SKM-1 treated with dmso at 0.1 percent for 144 hours (cell line): Measurements from ENCODE around the gene GAMT.
A peak's percentile ranks its signal among the peaks of the same experiment; 100 is the strongest.

ENCODE experiments used
- DNase-seq: peaks from one replicate; lab custom pipeline; 2025; ENCODE audit not compliant: unreplicated experiment; lab: John Stamatoyannopoulos, UW

GAMT gene

GRCh38 chr19:1386945-1387683 is 14.2 kb downstream of the GAMT start:
- no peak for DNase-seq

DNA sequence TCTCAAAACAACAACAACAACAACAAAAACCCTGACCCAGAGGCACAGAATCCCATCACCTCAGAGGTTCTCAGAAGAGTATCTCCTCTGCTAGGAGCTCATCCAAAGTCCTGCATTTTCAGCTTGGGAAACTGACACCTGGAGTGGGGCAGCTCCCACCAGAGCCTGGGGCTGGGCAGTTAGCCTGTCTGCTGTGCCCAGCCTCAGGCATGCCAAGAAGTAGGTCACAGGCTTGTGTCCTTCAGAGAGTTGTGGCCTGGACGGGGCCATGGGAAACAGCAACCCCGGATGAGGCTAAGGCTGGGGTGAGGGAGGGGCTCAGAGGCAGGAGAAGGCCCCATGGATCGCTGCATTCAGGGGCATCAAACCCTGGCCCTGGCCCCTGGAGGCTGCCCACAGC is 15.5 kb downstream of the GAMT start:
- DNase-seq = no peak

- DNase-seq = no peak
These were observed 16.7 kb downstream of the GAMT start for GRCh38 chr19:1384478-1385110.

DNA sequence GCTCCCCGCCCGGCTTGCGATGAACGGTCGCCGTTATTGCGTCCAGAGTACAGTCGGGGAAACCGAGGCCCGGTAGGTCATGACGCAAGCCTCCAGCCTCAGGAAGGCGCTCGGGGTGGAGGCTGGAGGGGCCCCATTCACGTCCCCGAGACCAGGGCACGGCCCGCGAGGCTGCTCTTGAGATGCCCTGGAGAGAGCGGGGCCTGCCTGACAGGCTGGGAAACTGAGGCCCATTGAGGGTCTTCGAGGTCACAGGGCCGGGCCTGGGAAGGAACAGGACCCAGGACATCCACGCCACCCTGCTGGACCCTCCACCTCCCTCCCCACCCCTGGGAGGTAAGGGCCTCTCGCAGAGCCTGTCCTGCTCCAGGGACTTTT is 17.3 kb downstream of the GAMT start:
- DNase-seq = no peak

GRCh38 chr19:1383312-1384084 is 17.8 kb downstream of the GAMT start, which contains the start of gene NDUFS7:
Gene NDUFS7 (plus strand): TSS chr19:1383907. CDS start chr19:1383927, 20 bp downstream.
- DNase-seq = peak; percentile 82

GRCh38 chr19:1383017-1383311 is 18.4 kb downstream of the GAMT start:
- no peak for DNase-seq

DNA sequence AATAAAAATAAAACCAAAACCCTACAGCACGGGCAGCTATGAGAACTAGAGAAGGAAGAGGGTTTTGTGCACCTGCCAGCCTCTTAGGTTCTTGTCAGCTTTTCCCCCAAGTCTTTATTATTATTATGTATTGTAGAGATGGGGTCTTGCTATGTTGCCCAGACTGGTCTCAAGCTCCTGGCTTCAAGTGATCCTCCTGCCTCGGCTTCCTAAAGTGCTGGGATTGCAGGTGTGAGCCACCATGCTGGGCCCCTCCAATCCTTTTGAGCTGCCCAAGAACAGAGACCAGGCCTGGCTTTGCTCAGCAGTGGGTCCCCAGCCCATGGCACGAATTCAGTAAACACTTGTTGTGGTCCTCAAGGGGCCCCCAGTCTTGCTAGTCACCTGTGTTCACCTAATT is 19.1 kb downstream of the GAMT start:
- DNase-seq = no peak

GRCh38 chr19:1379961-1380489 is 21.3 kb downstream of the GAMT start:
- DNase-seq = no peak

DNA sequence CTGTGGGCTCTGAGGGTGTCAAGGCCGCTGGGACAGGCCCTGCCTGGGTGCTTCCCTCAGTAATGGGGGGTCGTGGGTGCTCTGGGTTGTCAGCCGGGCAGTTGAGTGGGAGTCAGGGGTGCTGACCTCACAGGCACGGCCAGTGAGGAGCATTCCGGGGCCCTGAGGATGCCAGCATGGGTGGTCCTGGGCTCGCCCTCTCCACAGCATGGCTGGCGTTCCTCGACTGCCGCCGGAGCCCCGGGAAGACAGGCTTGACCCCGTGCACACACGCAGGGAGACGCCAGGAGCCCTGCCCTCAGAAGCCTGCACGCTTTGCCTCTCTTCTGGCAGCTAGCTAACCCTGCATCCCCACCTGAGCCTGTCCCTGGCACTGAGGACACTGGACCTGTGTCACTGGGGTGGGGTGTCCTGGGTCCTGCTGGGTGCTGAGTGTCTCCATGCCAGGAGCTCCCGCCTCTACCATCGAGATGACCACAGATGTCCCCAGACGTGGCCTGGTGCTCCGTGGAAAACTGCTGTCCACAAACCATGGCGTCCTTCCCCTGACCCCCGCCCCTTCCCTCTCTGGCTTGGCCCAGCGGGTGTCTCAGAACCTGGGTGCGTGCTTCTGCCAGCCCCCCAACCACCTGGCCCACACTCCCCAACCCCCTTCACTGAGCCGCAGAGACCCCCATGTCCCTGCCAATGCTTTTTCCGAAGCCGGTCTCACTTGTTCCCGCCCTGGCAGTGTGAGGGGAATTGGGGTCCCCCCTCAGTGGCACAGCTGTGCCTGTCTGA is 22.0 kb downstream of the GAMT start:
- no peak for DNase-seq

- no peak for DNase-seq
These were observed 23.2 kb downstream of the GAMT start for GRCh38 chr19:1377965-1378785.

DNA sequence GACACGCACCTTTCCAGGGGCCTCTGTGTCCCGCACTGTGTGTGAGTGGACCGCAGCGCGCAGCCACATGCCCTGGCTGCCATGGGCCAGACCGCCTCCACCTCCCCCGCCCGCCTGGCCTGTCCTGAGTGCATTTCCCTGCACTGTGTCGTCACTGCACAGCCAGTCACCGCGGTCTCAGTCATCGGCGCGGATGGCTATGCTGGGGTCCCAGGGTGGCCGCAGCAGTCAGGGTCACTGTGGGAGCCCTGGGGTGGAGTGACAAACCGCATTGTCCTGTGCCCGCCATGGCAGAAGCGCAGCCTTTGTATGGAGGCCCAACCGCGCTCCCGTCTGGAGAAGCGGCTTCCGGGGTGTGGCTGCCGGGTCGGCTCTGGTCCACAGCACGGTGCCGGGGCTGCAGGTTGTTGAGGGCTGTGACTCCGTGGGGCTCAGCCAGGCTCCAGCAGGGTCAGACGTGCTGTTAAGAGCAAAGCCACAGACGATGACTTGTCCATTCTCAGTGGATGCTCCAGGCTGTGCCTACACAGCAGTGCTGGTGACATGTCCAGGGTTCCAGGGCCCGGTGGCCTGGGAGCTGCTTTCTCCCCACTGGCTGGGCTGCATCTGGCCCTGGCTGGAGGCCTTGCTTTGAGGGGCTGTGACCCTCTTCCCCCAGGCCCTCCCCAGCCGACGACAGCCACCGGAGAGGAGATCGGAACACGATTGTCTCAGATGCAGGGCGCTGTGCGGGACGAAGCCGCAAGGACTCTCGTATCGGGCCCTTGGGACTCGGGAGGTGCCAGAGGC is 24.0 kb downstream of the GAMT start:
- DNase-seq = no peak

GRCh38 chr19:1376415-1376805 is 24.9 kb downstream of the GAMT start:
- DNase-seq = no peak

DNA sequence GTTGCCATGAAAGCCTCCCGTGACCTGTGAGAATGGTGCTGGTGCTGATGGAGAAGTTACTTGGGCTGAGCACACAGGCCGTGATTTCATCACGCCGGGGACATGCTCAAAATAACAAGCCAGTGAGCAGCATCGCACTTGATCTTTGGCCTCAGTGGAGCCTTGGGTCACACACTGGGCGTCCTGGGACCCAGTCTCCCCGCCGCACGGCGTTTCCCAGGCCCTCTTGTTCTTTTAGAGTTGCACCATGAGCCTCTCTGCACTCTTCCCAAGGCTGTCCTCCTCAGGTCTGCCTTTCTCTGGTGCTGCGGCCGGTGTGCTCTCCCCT is 27.1 kb downstream of the GAMT start:
- DNase-seq = no peak

DNA sequence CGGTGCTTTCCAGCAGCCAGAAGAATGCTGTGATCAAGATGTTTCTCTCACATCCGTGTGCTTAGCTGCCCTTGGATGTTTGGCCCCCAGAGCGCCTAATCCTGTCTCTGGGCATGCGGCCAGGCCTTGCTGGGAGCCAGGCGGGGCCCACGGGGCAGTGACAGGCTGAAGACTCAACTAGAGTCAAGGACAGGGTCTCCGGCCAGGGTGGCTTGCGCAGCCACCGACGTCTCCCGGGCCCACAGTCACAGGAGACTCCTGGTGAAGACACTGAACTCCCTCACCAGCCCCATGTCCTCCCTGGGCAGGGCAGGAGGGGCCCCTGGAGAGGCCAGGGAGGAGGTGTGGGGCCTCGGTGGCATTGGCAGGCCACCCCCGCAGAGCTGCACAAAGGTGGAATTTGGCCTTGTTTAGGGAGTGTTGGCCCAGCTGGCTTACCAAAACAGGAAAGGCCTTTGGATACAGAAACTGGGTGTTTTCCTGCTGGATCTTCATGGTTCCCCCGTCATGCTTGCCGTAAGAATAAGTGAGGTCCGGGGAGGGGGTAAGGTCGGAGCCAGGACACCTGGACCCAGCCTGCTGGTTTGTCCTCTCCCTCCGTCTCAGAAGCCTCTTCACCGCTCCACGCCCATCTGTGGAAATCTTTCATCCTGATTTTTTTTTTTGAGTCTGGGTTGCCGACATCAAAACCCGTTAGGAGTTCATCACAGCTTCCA is 27.6 kb downstream of the GAMT start:
- no peak for DNase-seq

DNA sequence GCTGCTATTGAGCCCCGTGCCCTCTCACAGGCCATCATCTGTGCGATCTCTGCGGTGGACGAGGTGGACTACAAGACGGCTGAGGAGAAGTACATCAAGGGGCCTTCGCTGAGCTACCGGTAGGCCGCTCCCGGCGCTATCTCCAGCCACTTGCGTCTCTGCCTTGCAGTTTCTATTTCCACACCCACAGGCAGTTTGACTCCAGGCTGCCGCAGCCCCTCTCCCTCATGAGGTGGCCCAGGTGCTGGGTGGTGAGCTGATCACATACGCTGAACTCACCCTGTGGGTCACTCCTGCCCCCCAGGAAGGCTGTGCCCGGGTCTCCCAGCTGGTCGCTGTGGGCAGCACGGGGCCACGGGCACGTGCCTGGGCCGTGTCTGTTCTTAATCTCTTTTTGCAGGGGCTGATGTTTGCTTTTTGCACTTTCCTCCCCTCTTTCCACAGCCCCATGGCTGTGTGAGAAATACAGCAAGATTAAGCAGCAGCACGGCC is 28.3 kb downstream of the GAMT start:
- no peak for DNase-seq

- DNase-seq = no peak
These were observed 30.6 kb downstream of the GAMT start for GRCh38 chr19:1370579-1371361.

DNA sequence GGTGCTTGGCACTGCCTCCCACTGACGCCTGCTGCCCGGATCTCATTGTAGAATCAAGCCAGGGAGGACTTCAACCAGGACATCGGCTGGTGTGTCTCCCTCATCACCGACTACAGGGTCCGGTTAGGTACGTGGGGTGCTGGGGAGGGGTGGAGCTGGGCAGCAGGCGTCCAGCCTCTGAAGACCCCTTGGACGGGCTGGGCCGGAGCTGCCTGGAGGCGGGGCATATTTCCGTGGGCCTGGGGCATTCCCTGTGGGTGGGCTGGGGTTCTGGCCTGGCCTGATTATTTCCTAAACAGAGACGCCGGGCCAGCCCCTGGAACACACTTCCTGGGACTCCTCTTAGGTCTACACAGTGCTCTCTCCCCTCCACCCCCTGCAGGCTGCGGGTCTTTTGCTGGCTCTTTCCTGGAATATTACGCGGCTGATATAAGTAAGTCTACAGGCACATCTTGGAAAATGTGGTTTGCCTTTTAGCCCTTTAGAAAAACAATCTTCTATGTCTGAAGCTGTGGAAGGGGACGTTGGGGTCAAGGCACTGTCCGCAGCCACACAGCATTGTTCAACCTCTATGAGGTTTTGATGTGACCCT is 32.0 kb downstream of the GAMT start:
- DNase-seq = no peak
